ENCODE measurements around the gene ZDHHC14.

ZDHHC14 gene

DNA sequence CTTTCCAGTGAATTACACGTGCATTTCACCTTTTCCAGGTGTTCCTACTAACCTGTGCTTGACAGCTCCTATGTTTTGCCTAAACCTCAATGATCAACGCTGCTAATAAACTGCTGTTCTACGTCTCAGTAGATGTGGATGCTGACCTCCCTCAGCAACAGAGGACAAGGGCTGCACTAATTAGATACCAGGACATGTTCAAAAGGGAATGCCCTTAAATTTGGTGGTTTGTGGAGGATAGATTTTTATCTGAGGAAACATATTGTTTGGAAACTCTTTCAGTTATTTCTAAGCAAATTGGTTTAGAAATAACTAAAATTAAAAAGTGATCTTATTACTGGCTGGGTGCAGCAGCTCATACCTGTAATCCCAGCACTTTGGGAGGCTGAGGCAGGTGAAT is 19.1 kb upstream of the ZDHHC14 start:
- Histone ChIP-seq H3K23ac (ENCODE audit: low read length) (no peak overlapping the region), H3K79me1 (ENCODE audit: low read length) (no peaks in the 10 kb centered on the region), H2BK120ac (ENCODE audit: low read depth, low read length) (no peak overlapping the region), H3K4me3 (ENCODE audit: low read length) (no peak overlapping the region), H3K9ac (ENCODE audit: low read length) (no peak overlapping the region), H3K4me1 (ENCODE audit: control insufficient read depth, low read depth, low read length) (no peaks in the 10 kb centered on the region), H3K27me3 (ENCODE audit: insufficient read depth, low read length, poor library complexity) (no peaks in the 10 kb centered on the region), H3K79me2 (ENCODE audit: control insufficient read depth, insufficient read depth, low read length) (no peaks in the 10 kb centered on the region), H3K4ac (ENCODE audit: low read depth, low read length) (no peak overlapping the region), H3K18ac (ENCODE audit: low read length) (no peak overlapping the region), H2BK15ac (replicated peaks; ENCODE audit: low read depth) (no peak overlapping the region), H3K56ac (ENCODE audit: low read length) (no peak overlapping the region), H3K4me2 (ENCODE audit: low read length) (no peak overlapping the region), H4K5ac (ENCODE audit: low read length) (no peak overlapping the region), H4K8ac (ENCODE audit: low read depth, low read length) (no peak overlapping the region), H2BK5ac (ENCODE audit: low read length) (no peak overlapping the region), H2AK5ac (ENCODE audit: low read length) (no peak overlapping the region), H3K27ac (ENCODE audit: low read depth, low read length) (no peak overlapping the region), H3K36me3 (ENCODE audit: control insufficient read depth, insufficient read depth, low read length) (no peaks in the 10 kb centered on the region)
- no peak for DNase-seq
- no CpG with 5 or more reads among the region's 3 CpGs for WGBS (ENCODE audit: extremely low coverage, insufficient coverage, low lambda C conversion rate)

DNA sequence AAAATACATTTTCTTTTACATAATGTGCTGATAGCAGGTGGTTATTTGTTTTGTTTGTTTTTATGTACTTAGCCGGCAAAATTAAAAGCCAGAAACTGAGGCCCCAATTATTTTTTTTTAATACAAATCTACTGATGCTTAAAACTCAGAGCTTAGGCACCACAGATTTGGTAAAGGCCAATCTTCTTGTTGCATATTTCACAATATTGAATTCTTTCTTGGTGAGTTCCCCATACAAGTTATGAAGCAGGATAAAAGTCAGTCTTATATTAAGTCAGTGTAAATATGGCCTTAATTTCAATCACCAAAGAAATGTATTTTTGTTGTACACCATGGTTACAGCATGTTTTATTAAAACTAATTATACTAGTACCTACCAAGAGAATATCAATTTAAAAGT is 16.3 kb upstream of the ZDHHC14 start:
- Histone ChIP-seq H3K23ac (ENCODE audit: low read length) (no peak overlapping the region), H4K8ac (ENCODE audit: low read depth, low read length) (no peak overlapping the region)

DNA sequence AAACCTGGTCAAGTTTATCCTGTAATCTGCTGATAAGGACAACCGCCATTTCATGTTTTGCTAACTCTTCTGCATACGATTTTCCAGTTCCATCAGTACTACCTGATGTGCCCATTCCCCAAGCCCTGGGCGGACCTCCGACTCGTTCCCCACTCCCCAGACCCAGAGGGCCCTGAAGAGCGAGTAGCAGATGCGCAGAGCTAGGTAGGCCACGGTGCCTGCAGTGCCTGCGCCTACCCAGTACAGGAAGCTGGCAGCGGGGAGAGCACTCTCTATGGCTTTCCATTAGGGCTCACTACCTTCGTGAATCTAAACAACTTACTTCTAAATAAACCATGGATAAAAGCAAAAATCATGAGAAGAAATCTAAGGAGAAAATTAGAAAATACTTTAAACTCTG is 14.3 kb upstream of the ZDHHC14 start:
- H3K27me3 ChIP-seq (ENCODE audit: insufficient read depth, low read length, poor library complexity), result no peaks in the 10 kb centered on the region
- no peak overlapping the region for H2BK15ac ChIP-seq (replicated peaks; ENCODE audit: low read depth)
- H3K27ac ChIP-seq (ENCODE audit: low read depth, low read length), result no peak overlapping the region
- no peak overlapping the region for H3K4me3 ChIP-seq (ENCODE audit: low read length)
- H4K8ac ChIP-seq (ENCODE audit: low read depth, low read length), result no peak overlapping the region
- H3K18ac ChIP-seq (ENCODE audit: low read length), result no peak overlapping the region
- H3K36me3 ChIP-seq (ENCODE audit: control insufficient read depth, insufficient read depth, low read length), result no peaks in the 10 kb centered on the region
- no peak overlapping the region for H3K56ac ChIP-seq (ENCODE audit: low read length)
- H3K79me2 ChIP-seq (ENCODE audit: control insufficient read depth, insufficient read depth, low read length), result no peaks in the 10 kb centered on the region
- H3K4me2 ChIP-seq (ENCODE audit: low read length), result no peak overlapping the region
- no peak for DNase-seq
- no peaks in the 10 kb centered on the region for H3K79me1 ChIP-seq (ENCODE audit: low read length)
- H4K5ac ChIP-seq (ENCODE audit: low read length), result no peak overlapping the region
- H3K4me1 ChIP-seq (ENCODE audit: control insufficient read depth, low read depth, low read length), result no peaks in the 10 kb centered on the region
- WGBS (ENCODE audit: extremely low coverage, insufficient coverage, low lambda C conversion rate), result no CpG with 5 or more reads among the region's 11 CpGs
- H3K9ac ChIP-seq (ENCODE audit: low read length), result no peak overlapping the region
- H2BK120ac ChIP-seq (ENCODE audit: low read depth, low read length), result no peak overlapping the region
- no peak overlapping the region for H3K23ac ChIP-seq (ENCODE audit: low read length)
- no peak overlapping the region for H2AK5ac ChIP-seq (ENCODE audit: low read length)
- no peak overlapping the region for H3K4ac ChIP-seq (ENCODE audit: low read depth, low read length)
- H2BK5ac ChIP-seq (ENCODE audit: low read length), result no peak overlapping the region

More for the DNA sequence above, 16.3 kb upstream of the ZDHHC14 start:
- no peak overlapping the region for H2BK15ac ChIP-seq (replicated peaks; ENCODE audit: low read depth)
- no peaks in the 10 kb centered on the region for H3K4me1 ChIP-seq (ENCODE audit: control insufficient read depth, low read depth, low read length)
- no peak overlapping the region for H3K4me3 ChIP-seq (ENCODE audit: low read length)
- no peak for DNase-seq
- no peak overlapping the region for H2BK5ac ChIP-seq (ENCODE audit: low read length)
- H3K79me2 ChIP-seq (ENCODE audit: control insufficient read depth, insufficient read depth, low read length), result no peaks in the 10 kb centered on the region
- no CpG with 5 or more reads among the region's 1 CpG for WGBS (ENCODE audit: extremely low coverage, insufficient coverage, low lambda C conversion rate)
- H3K27ac ChIP-seq (ENCODE audit: low read depth, low read length), result no peak overlapping the region
- H2BK120ac ChIP-seq (ENCODE audit: low read depth, low read length), result no peak overlapping the region
- H3K56ac ChIP-seq (ENCODE audit: low read length), result no peak overlapping the region
- H4K5ac ChIP-seq (ENCODE audit: low read length), result no peak overlapping the region
- no peaks in the 10 kb centered on the region for H3K79me1 ChIP-seq (ENCODE audit: low read length)
- H3K18ac ChIP-seq (ENCODE audit: low read length), result no peak overlapping the region
- H3K9ac ChIP-seq (ENCODE audit: low read length), result no peak overlapping the region
- no peaks in the 10 kb centered on the region for H3K27me3 ChIP-seq (ENCODE audit: insufficient read depth, low read length, poor library complexity)
- H2AK5ac ChIP-seq (ENCODE audit: low read length), result no peak overlapping the region
- no peak overlapping the region for H3K4ac ChIP-seq (ENCODE audit: low read depth, low read length)
- no peak overlapping the region for H3K4me2 ChIP-seq (ENCODE audit: low read length)
- no peaks in the 10 kb centered on the region for H3K36me3 ChIP-seq (ENCODE audit: control insufficient read depth, insufficient read depth, low read length)

DNA sequence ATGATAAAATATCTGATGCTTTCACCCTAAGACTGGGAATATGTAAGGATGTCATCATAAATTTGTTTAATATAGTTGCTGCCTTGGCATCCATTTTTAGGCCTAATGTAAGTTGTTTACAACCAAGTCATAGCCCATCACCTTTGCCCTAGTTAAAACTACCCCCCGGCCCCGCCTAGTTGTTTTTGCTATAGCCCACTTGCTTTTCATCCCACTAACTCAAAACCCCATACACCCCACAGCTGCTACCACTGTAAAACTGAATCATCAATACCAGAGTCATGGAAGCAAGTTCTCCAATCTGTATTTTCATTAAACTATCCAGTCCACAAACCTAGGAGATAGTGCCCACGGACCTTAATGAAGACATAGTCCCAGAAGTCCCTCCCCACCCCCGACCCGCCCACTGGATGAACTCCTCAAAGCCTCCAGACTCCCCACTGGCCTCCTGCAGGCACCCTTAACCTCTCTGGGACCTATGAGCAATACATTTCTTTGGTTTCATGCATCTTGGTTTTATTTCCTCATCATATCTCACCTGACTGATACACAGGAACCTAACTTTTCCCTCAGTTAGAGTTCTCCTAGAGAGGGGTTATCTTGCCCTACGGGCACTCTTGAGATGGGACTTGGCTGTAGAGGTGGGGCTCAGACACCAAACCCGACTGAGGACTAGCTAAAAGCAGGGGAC is 12.5 kb upstream of the ZDHHC14 start:
- Histone ChIP-seq H3K79me1 (ENCODE audit: low read length) (no peaks in the 10 kb centered on the region), H2BK15ac (replicated peaks; ENCODE audit: low read depth) (no peak overlapping the region), H4K8ac (ENCODE audit: low read depth, low read length) (no peak overlapping the region), H2BK120ac (ENCODE audit: low read depth, low read length) (no peak overlapping the region), H3K23ac (ENCODE audit: low read length) (no peak overlapping the region), H3K4ac (ENCODE audit: low read depth, low read length) (no peak overlapping the region), H3K27ac (ENCODE audit: low read depth, low read length) (no peak overlapping the region), H3K4me1 (ENCODE audit: control insufficient read depth, low read depth, low read length) (no peaks in the 10 kb centered on the region), H3K36me3 (ENCODE audit: control insufficient read depth, insufficient read depth, low read length) (no peaks in the 10 kb centered on the region), H3K18ac (ENCODE audit: low read length) (no peak overlapping the region), H3K4me2 (ENCODE audit: low read length) (no peak overlapping the region), H3K9ac (ENCODE audit: low read length) (no peak overlapping the region), H3K4me3 (ENCODE audit: low read length) (no peak overlapping the region), H3K27me3 (ENCODE audit: insufficient read depth, low read length, poor library complexity) (no peaks in the 10 kb centered on the region), H2AK5ac (ENCODE audit: low read length) (no peak overlapping the region), H4K5ac (ENCODE audit: low read length) (no peak overlapping the region), H2BK5ac (ENCODE audit: low read length) (no peak overlapping the region), H3K56ac (ENCODE audit: low read length) (no peak overlapping the region), H3K79me2 (ENCODE audit: control insufficient read depth, insufficient read depth, low read length) (no peaks in the 10 kb centered on the region)
- no CpG with 5 or more reads among the region's 7 CpGs for WGBS (ENCODE audit: extremely low coverage, insufficient coverage, low lambda C conversion rate)
- no peak for DNase-seq

DNA sequence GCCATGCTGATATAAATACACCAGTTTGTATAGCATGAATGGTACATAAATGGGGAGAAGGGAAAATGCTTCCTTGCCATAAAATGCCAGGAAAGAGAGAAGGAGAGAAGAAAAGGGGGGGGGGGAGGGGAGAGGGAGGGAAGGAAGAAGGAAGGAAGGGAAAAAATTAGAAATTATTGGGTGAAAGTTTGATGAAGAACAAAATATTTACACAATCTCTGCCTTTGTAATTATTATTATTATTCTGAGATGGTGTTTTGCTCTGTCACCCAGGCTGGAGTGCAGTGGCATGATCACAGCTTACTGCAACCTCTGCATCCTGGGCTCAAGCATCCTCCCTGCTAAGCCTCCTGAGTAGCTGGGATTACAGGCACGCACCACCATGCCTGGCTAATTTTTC is 10.2 kb upstream of the ZDHHC14 start:
- DNase-seq, result no peak
- Histone ChIP-seq H4K5ac (ENCODE audit: low read length) (no peak overlapping the region), H2AK5ac (ENCODE audit: low read length) (no peak overlapping the region), H3K18ac (ENCODE audit: low read length) (no peak overlapping the region), H2BK5ac (ENCODE audit: low read length) (no peak overlapping the region), H3K23ac (ENCODE audit: low read length) (no peak overlapping the region), H3K36me3 (ENCODE audit: control insufficient read depth, insufficient read depth, low read length) (no peaks in the 10 kb centered on the region), H3K27me3 (ENCODE audit: insufficient read depth, low read length, poor library complexity) (no peaks in the 10 kb centered on the region), H2BK15ac (replicated peaks; ENCODE audit: low read depth) (no peak overlapping the region), H4K8ac (ENCODE audit: low read depth, low read length) (no peak overlapping the region), H3K79me2 (ENCODE audit: control insufficient read depth, insufficient read depth, low read length) (no peaks in the 10 kb centered on the region), H2BK120ac (ENCODE audit: low read depth, low read length) (no peak overlapping the region), H3K4ac (ENCODE audit: low read depth, low read length) (no peak overlapping the region), H3K56ac (ENCODE audit: low read length) (no peak overlapping the region), H3K4me3 (ENCODE audit: low read length) (no peak overlapping the region), H3K9ac (ENCODE audit: low read length) (no peak overlapping the region), H3K4me2 (ENCODE audit: low read length) (no peak overlapping the region), H3K79me1 (ENCODE audit: low read length) (no peaks in the 10 kb centered on the region), H3K27ac (ENCODE audit: low read depth, low read length) (no peak overlapping the region), H3K4me1 (ENCODE audit: control insufficient read depth, low read depth, low read length) (no peaks in the 10 kb centered on the region)
- WGBS (ENCODE audit: extremely low coverage, insufficient coverage, low lambda C conversion rate), result no CpG with 5 or more reads among the region's 1 CpG

Measured in mesendoderm (in vitro differentiated cells).